BLaER1 (cell line): ENCODE results near the gene LAMC3.

Source experiments
- H3K27ac ChIP-seq: shearing (Covaris generic); formaldehyde crosslinking; 2 replicates; pipeline ENCODE4 v1.8.1; 2022
- H3K27me3 ChIP-seq: shearing (Covaris generic); formaldehyde crosslinking; 2 replicates; pipeline ENCODE4 v1.8.1; 2022
- H3K36me3 ChIP-seq: shearing (Covaris generic); formaldehyde crosslinking; 2 replicates; pipeline ENCODE4 v1.8.1; 2022
- H3K4me1 ChIP-seq: shearing (Covaris generic); formaldehyde crosslinking; 2 replicates; pipeline ENCODE4 v1.8.1; 2022
- H3K4me2 ChIP-seq: shearing (Covaris generic); formaldehyde crosslinking; 2 replicates; pipeline ENCODE4 v1.8.1; 2022
- H3K4me3 ChIP-seq: shearing (Covaris generic); formaldehyde crosslinking; 2 replicates; pipeline ENCODE4 v1.8.1; 2022
- H3K9ac ChIP-seq: shearing (Covaris generic); formaldehyde crosslinking; 2 replicates; pipeline ENCODE4 v1.8.1; 2022
- H3K9me3 ChIP-seq: shearing (Covaris generic); formaldehyde crosslinking; 2 replicates; pipeline ENCODE4 v1.8.1; 2022
- H4K20me1 ChIP-seq: shearing (Covaris generic); formaldehyde crosslinking; 2 replicates; pipeline ENCODE4 v1.8.1; 2022
- Cebpa-rat ChIP-seq: shearing (Covaris generic); IDR thresholded peaks from 2 replicates; pipeline ENCODE4 v1.8.1; 2022

The LAMC3 gene

GRCh38 chr9:131010482-131011273 lies 1.7 kb downstream of the LAMC3 start:
- no peaks in the 10 kb centered on the region for H3K9me3 ChIP-seq
- peaks cover 29% of the 10 kb centered on the region for H3K27me3 ChIP-seq
- no peaks in the 10 kb centered on the region for H4K20me1 ChIP-seq
- H3K4me2 ChIP-seq, result no peak overlapping the region
- TF ChIP-seq Cebpa-rat, result no peak
- H3K4me1 ChIP-seq, result 0 out of 2 replicates have a peak, but pooled peaks cover 8% of the 10 kb centered on the region
- H3K36me3 ChIP-seq, result no peaks in the 10 kb centered on the region
- H3K9ac ChIP-seq, result no peak overlapping the region
- H3K27ac ChIP-seq, result no peak overlapping the region
- H3K4me3 ChIP-seq, result no peak overlapping the region

GRCh38 chr9:131011274-131012022 lies 2.5 kb downstream of the LAMC3 start:
- 0 out of 2 replicates have a peak, but pooled peaks cover 8% of the 10 kb centered on the region for H3K4me1 ChIP-seq
- no peak overlapping the region for H3K9ac ChIP-seq
- H3K27ac ChIP-seq, result no peak overlapping the region
- no peaks in the 10 kb centered on the region for H3K36me3 ChIP-seq
- no peaks in the 10 kb centered on the region for H4K20me1 ChIP-seq
- H3K4me3 ChIP-seq, result no peak overlapping the region
- no peak overlapping the region for H3K4me2 ChIP-seq
- H3K9me3 ChIP-seq, result no peaks in the 10 kb centered on the region
- no peak for TF ChIP-seq Cebpa-rat
- H3K27me3 ChIP-seq, result peaks cover 29% of the 10 kb centered on the region

GRCh38 chr9:131012023-131012334 lies 3.0 kb downstream of the LAMC3 start:
- no peak overlapping the region for H3K4me2 ChIP-seq
- 0 out of 2 replicates have a peak, but pooled peaks cover 8% of the 10 kb centered on the region for H3K4me1 ChIP-seq
- H3K4me3 ChIP-seq, result no peak overlapping the region
- TF ChIP-seq Cebpa-rat, result no peak
- H4K20me1 ChIP-seq, result no peaks in the 10 kb centered on the region
- H3K9me3 ChIP-seq, result no peaks in the 10 kb centered on the region
- no peak overlapping the region for H3K27ac ChIP-seq
- no peak overlapping the region for H3K9ac ChIP-seq
- no peaks in the 10 kb centered on the region for H3K36me3 ChIP-seq
- H3K27me3 ChIP-seq, result peaks cover 29% of the 10 kb centered on the region

- no peaks in the 10 kb centered on the region for H4K20me1 ChIP-seq
- no peak overlapping the region for H3K27ac ChIP-seq
- no peak overlapping the region for H3K9ac ChIP-seq
- H3K4me1 ChIP-seq, result 0 out of 2 replicates have a peak, but pooled peaks cover 8% of the 10 kb centered on the region
- H3K27me3 ChIP-seq, result peaks cover 29% of the 10 kb centered on the region
- H3K4me2 ChIP-seq, result no peak overlapping the region
- no peak for TF ChIP-seq Cebpa-rat
- H3K9me3 ChIP-seq, result no peaks in the 10 kb centered on the region
- no peak overlapping the region for H3K4me3 ChIP-seq
- no peaks in the 10 kb centered on the region for H3K36me3 ChIP-seq
These were observed 3.5 kb downstream of the LAMC3 start for GRCh38 chr9:131012396-131012917.

- Histone ChIP-seq H3K36me3 (no peaks in the 10 kb centered on the region), H3K9ac (no peak overlapping the region), H3K27me3 (peaks cover 25% of the 10 kb centered on the region), H3K4me2 (peak overlapping the region; percentile 21; the same call in 1 of the 2 replicates), H3K4me3 (no peak overlapping the region), H3K27ac (no peak overlapping the region), H3K9me3 (no peaks in the 10 kb centered on the region), H3K4me1 (0 out of 2 replicates have a peak, but pooled peaks cover 8% of the 10 kb centered on the region), H4K20me1 (no peaks in the 10 kb centered on the region)
- TF ChIP-seq Cebpa-rat, result no peak
These were observed 4.2 kb downstream of the LAMC3 start for GRCh38 chr9:131013015-131013755.

GRCh38 chr9:131013771-131014676 lies 5.0 kb downstream of the LAMC3 start:
- Histone ChIP-seq H3K27me3 (peaks cover 16% of the 10 kb centered on the region), H3K4me3 (no peak overlapping the region), H3K9me3 (no peaks in the 10 kb centered on the region), H4K20me1 (no peaks in the 10 kb centered on the region), H3K4me1 (0 out of 2 replicates have a peak, but pooled peaks cover 8% of the 10 kb centered on the region), H3K9ac (no peak overlapping the region), H3K27ac (no peak overlapping the region), H3K36me3 (no peaks in the 10 kb centered on the region), H3K4me2 (peak overlapping the region; percentile 21; the same call in 1 of the 2 replicates)
- no peak for TF ChIP-seq Cebpa-rat

GRCh38 chr9:131015112-131015511 lies 6.1 kb downstream of the LAMC3 start:
- Histone ChIP-seq H3K4me3 (no peak overlapping the region), H3K36me3 (no peaks in the 10 kb centered on the region), H3K4me1 (0 out of 2 replicates have a peak, but pooled peaks cover 8% of the 10 kb centered on the region), H3K9me3 (no peaks in the 10 kb centered on the region), H4K20me1 (no peaks in the 10 kb centered on the region), H3K9ac (no peak overlapping the region), H3K27ac (no peak overlapping the region), H3K27me3 (peaks cover 6% of the 10 kb centered on the region; the same call in 1 of the 2 replicates), H3K4me2 (no peak overlapping the region)
- TF ChIP-seq Cebpa-rat, result no peak

- no peak overlapping the region for H3K27ac ChIP-seq
- H3K9me3 ChIP-seq, result no peaks in the 10 kb centered on the region
- H3K9ac ChIP-seq, result no peak overlapping the region
- no peak overlapping the region for H3K4me2 ChIP-seq
- H3K36me3 ChIP-seq, result no peaks in the 10 kb centered on the region
- no peak for TF ChIP-seq Cebpa-rat
- no peaks in the 10 kb centered on the region for H3K27me3 ChIP-seq
- H4K20me1 ChIP-seq, result no peaks in the 10 kb centered on the region
- H3K4me1 ChIP-seq, result 0 out of 2 replicates have a peak, but pooled peaks cover 8% of the 10 kb centered on the region
- no peak overlapping the region for H3K4me3 ChIP-seq
These were observed 7.0 kb downstream of the LAMC3 start for GRCh38 chr9:131015876-131016397.

- Histone ChIP-seq H3K27ac (no peak overlapping the region), H3K4me2 (no peak overlapping the region), H3K4me1 (0 out of 2 replicates have a peak, but pooled peaks cover 8% of the 10 kb centered on the region), H3K9ac (no peak overlapping the region), H3K9me3 (no peaks in the 10 kb centered on the region), H4K20me1 (no peaks in the 10 kb centered on the region), H3K27me3 (no peaks in the 10 kb centered on the region), H3K4me3 (no peak overlapping the region), H3K36me3 (no peaks in the 10 kb centered on the region)
- TF ChIP-seq Cebpa-rat, result no peak
These were observed 8.1 kb downstream of the LAMC3 start for GRCh38 chr9:131017067-131017466.
